ENCODE results near the gene DMKN.

The DMKN gene

DNA sequence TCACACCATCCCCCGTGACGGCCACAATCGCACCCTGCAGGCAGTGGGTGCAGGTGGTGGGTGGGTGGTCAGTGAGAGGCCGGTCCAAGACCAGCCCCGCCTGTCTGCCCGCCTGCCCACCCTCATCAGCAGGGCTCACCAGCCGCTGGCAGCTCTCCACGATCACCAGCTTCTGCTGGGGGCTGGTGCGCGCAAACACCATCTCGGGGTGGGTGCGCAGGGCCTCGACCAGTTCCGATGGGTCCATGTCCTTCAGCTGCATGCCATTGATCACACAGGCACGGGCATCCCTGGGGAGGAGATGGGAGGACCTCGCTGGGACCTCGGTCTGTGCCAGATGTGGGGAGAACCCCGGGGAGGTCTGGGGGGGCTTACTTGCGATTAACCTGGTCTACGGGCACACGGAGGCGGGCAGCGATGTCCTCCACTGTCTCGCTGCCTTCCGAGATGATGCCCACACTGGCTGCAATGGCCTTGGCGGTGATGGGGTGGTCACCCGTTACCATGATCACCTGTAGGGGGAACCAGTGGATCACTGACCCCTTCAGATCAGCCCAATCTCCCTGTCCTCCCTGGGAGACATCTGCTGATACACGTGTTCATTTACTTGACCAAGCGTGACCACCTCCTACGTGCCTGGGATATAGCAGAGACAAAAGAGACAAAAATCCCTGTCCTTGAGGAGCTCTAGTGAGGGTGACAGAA, 42.0 kb upstream of the DMKN start:
- DNase-seq (ENCODE audit: low read depth) = peak; percentile 42
- peak; percentile 44 for TF ChIP-seq CTCF (conservative IDR thresholded peaks at IDR 0.05; ENCODE audit: low read depth, low read length)
- H3K4me3 ChIP-seq (ENCODE audit: low read depth, low read length) = no peak overlapping the region

- H3K4me3 ChIP-seq (ENCODE audit: low read depth, low read length) = no peak overlapping the region
- no peak for TF ChIP-seq CTCF (conservative IDR thresholded peaks at IDR 0.05; ENCODE audit: low read depth, low read length)
- no peak for DNase-seq (ENCODE audit: low read depth)
These were observed 40.6 kb upstream of the DMKN start for GRCh38 chr19:35554076-35554475.

GRCh38 chr19:35553385-35554000, 40.0 kb upstream of the DMKN start:
- H3K4me3 ChIP-seq (ENCODE audit: low read depth, low read length) = no peak overlapping the region
- no peak for DNase-seq (ENCODE audit: low read depth)
- TF ChIP-seq CTCF (conservative IDR thresholded peaks at IDR 0.05; ENCODE audit: low read depth, low read length) = no peak

GRCh38 chr19:35552534-35553384, 39.3 kb upstream of the DMKN start:
- H3K4me3 ChIP-seq (ENCODE audit: low read depth, low read length) = no peak overlapping the region
- no peak for DNase-seq (ENCODE audit: low read depth)
- TF ChIP-seq CTCF (conservative IDR thresholded peaks at IDR 0.05; ENCODE audit: low read depth, low read length) = no peak

DNA sequence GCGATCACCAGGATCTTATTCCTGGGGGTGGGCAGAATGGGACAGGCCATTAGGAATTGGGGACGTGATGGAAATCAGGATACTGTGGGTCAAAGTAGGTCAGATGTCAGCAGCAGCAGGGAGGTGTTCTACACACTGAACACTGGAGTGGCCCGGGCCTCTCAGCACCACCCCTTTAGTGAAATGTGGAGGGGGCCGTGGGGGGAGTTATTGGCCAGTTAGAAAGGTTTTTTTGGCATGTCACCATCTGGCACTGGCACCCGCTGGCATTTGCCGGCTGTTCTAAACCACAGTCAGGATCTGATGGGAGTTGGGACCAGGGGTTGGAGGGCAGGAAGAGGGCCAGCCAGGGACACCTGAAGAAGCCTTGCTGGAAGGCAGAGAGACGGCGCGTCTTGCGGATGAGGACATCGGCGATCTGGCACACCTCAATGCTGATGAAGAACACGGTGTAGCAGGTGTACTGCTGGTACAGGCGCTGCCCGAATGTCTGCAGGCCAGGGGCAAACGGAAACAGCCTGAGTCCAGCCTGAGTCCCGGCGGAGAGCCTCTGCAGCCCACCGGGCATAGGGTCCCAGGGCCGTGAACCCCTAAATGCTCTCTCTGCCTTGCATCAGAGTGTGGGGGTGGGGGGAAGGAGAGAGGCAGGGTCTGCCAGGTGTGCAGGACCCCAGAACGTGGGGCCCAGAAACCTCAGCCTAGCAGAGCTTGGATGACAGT, 37.8 kb upstream of the DMKN start:
- DNase-seq (ENCODE audit: low read depth) = no peak
- no peak overlapping the region for H3K4me3 ChIP-seq (ENCODE audit: low read depth, low read length)
- TF ChIP-seq CTCF (conservative IDR thresholded peaks at IDR 0.05; ENCODE audit: low read depth, low read length) = no peak

- TF ChIP-seq CTCF (conservative IDR thresholded peaks at IDR 0.05; ENCODE audit: low read depth, low read length) = no peak
- no peak for DNase-seq (ENCODE audit: low read depth)
- H3K4me3 ChIP-seq (ENCODE audit: low read depth, low read length) = no peak overlapping the region
These were observed 36.6 kb upstream of the DMKN start for GRCh38 chr19:35549879-35550523.

Data from choroid plexus epithelial cell (primary cell).